WTC11 (cell line): ENCODE measurements around the gene CADM2. TPM values are rescaled to one million over a fixed set of nuclear protein-coding genes. Genes with fewer than 3 reads are reported as not detected.

Source experiments
- ATAC-seq: fragments of 200-7000 bp; cut with Tn5 transposase; 2 replicates; pipeline ENCODE4 v1.10.0; 2021; ENCODE audit warnings: mild to moderate bottlenecking, moderate library complexity
- CTCF ChIA-PET: fragments of 300-600 bp; sonication (Branson Sonifier 250); formaldehyde crosslinking; loops from one replicate; lab custom pipeline; 2021; ENCODE audit warnings: antibody characterized with exemption; lab: Charles Lee
- POLR2A ChIA-PET: fragments of 350-600 bp; sonication (Branson Sonifier 250); formaldehyde crosslinking; loops from one replicate; lab custom pipeline; 2021; ENCODE audit warnings: antibody characterized with exemption; lab: Charles Lee
- DNase-seq: peaks from one replicate; pipeline ENCODE4 v3.0.0; 2021; ENCODE audit warnings: low spot score
- H3K27ac Mint-ChIP-seq: 2 replicates; pipeline ENCODE4 v1.8.0; 2021; ENCODE audit warnings: mixed read lengths
- H3K27me3 Mint-ChIP-seq: 2 replicates; pipeline ENCODE4 v1.8.0; 2021; ENCODE audit warnings: low read depth, mild to moderate bottlenecking, moderate library complexity, mixed read lengths
- H3K36me3 Mint-ChIP-seq: 2 replicates; pipeline ENCODE4 v1.8.0; 2021; ENCODE audit warnings: mixed read lengths
- H3K4me1 Mint-ChIP-seq: 2 replicates; pipeline ENCODE4 v1.8.0; 2022; ENCODE audit warnings: mixed read lengths
- H3K4me3 Mint-ChIP-seq: 2 replicates; pipeline ENCODE4 v1.8.0; 2021; ENCODE audit warnings: mild to moderate bottlenecking, moderate library complexity, mixed read lengths
- H3K9me3 Mint-ChIP-seq: 2 replicates; pipeline ENCODE4 v1.8.0; 2021; ENCODE audit warnings: mixed read lengths
- CBFB ChIP-seq: sonication (generic); formaldehyde crosslinking; IDR thresholded peaks from 2 replicates; pipeline ENCODE4 v1.8.1; 2022; ENCODE audit warnings: mild to moderate bottlenecking, low read depth, missing genetic modification reagents
- CREB1 ChIP-seq: sonication (generic); formaldehyde crosslinking; IDR thresholded peaks from 2 replicates; pipeline ENCODE4 v1.8.0; 2023; ENCODE audit warnings: mild to moderate bottlenecking, missing genetic modification reagents
- ELF4 ChIP-seq: sonication (generic); formaldehyde crosslinking; IDR thresholded peaks from 2 replicates; pipeline ENCODE4 v1.8.1; 2022; ENCODE audit warnings: low read depth, mild to moderate bottlenecking, moderate library complexity, missing genetic modification reagents
- ESRRA ChIP-seq: sonication (generic); formaldehyde crosslinking; IDR thresholded peaks from 2 replicates; pipeline ENCODE4 v1.8.1; 2022; ENCODE audit warnings: mild to moderate bottlenecking, missing genetic modification reagents, borderline replicate concordance
- ETV6 ChIP-seq: sonication (generic); formaldehyde crosslinking; IDR thresholded peaks from 2 replicates; pipeline ENCODE4 v1.8.1; 2022; ENCODE audit warnings: mild to moderate bottlenecking, missing genetic modification reagents
- FOXP1 ChIP-seq: sonication (generic); formaldehyde crosslinking; IDR thresholded peaks from 2 replicates; pipeline ENCODE4 v1.8.0; 2022; ENCODE audit warnings: missing genetic modification reagents, mild to moderate bottlenecking, moderate library complexity, borderline replicate concordance
- NFATC4 ChIP-seq: fragments of 250-450 bp; sonication (Bioruptor Pico); IDR thresholded peaks from 2 replicates; pipeline ENCODE4 v1.9.0; 2021; ENCODE audit warnings: mild to moderate bottlenecking
- NFE2L1 ChIP-seq: sonication (generic); formaldehyde crosslinking; IDR thresholded peaks from 2 replicates; pipeline ENCODE4 v1.8.1; 2023; ENCODE audit warnings: missing genetic modification reagents
- NR2C2 ChIP-seq: sonication (generic); formaldehyde crosslinking; IDR thresholded peaks from 2 replicates; pipeline ENCODE4 v1.8.0; 2022; ENCODE audit warnings: mild to moderate bottlenecking, missing genetic modification reagents
- OVOL2 ChIP-seq: fragments of 250-450 bp; sonication (Bioruptor Pico); IDR thresholded peaks from 2 replicates; pipeline ENCODE4 v1.9.0; 2021; ENCODE audit warnings: mild to moderate bottlenecking, borderline replicate concordance
- PRRX2 ChIP-seq: fragments of 250-450 bp; sonication (Bioruptor Pico); IDR thresholded peaks from 2 replicates; pipeline ENCODE4 v1.8.0; 2021; ENCODE audit warnings: mild to moderate bottlenecking
- RELA ChIP-seq: sonication (generic); formaldehyde crosslinking; IDR thresholded peaks from 2 replicates; pipeline ENCODE4 v1.8.1; 2022; ENCODE audit warnings: missing genetic modification reagents, mild to moderate bottlenecking, borderline replicate concordance
- TP53 ChIP-seq: sonication (generic); formaldehyde crosslinking; IDR thresholded peaks from 2 replicates; pipeline ENCODE4 v1.8.1; 2023; ENCODE audit warnings: mild to moderate bottlenecking, missing genetic modification reagents
- ZNF121 ChIP-seq: sonication (generic); formaldehyde crosslinking; IDR thresholded peaks from 2 replicates; pipeline ENCODE4 v1.8.0; 2023; ENCODE audit warnings: missing genetic modification reagents
- ZNF416 ChIP-seq: fragments of 250-450 bp; sonication (Bioruptor Pico); IDR thresholded peaks from 2 replicates; pipeline ENCODE4 v1.9.0; 2021; ENCODE audit warnings: mild to moderate bottlenecking, inconsistent platforms
- ZNF671 ChIP-seq: fragments of 250-450 bp; sonication (Bioruptor Pico); IDR thresholded peaks from 2 replicates; pipeline ENCODE4 v1.8.0; 2021; ENCODE audit warnings: mild to moderate bottlenecking
- total RNA-seq: library from RNA; stranded (reverse); gene quantifications from 3 replicates; pipeline ENCODE4 v1.2.3, GENCODE V29; 2021
- TF ChIP-seq, protein P1 (sequence below): sonication (generic); formaldehyde crosslinking; IDR thresholded peaks from 2 replicates; pipeline ENCODE4 v1.8.1; 2023; ENCODE audit warnings: mild to moderate bottlenecking, missing genetic modification reagents, moderate library complexity
- TF ChIP-seq, protein P2 (sequence below): sonication (generic); formaldehyde crosslinking; IDR thresholded peaks from 2 replicates; pipeline ENCODE4 v1.8.0; 2023; ENCODE audit warnings: missing genetic modification reagents, mild to moderate bottlenecking, borderline replicate concordance
- TF ChIP-seq, protein P3 (sequence below): fragments of 250-450 bp; sonication (Bioruptor Pico); IDR thresholded peaks from 2 replicates; pipeline ENCODE4 v1.9.0; 2021; ENCODE audit warnings: mild to moderate bottlenecking
- TF ChIP-seq, protein P4 (sequence below): sonication (generic); formaldehyde crosslinking; conservative IDR thresholded peaks from 2 replicates; pipeline ENCODE4 v1.8.1; 2023; ENCODE audit warnings: mild to moderate bottlenecking, low read depth, missing genetic modification reagents, moderate library complexity

Gene CADM2
- total RNA-seq, 1 experiment from 2014 or later: 18.8 TPM

DNA sequence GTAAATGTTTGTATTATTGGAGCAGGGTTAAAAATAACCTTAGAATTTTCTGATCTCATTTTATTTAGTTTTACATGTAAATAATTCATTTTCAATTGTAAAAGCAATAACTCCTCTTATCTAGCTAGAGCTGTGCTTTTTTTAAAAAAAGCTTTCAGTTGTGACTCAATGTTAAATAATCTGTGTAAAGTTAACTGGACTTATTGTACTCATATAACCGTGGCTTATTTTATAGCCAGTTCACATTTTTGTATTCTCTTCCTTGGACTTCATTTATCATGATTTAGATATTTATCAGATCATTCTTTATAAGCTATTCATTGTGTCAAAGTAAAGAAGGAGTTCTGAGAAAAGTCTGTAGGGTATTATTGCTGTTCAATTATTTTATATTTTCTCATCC lies 435.6 kb downstream of the CADM2 start:
- Mint-ChIP-seq H3K9me3 (peaks cover 8% of the 10 kb centered on the region), H3K4me1 (peaks cover 9% of the 10 kb centered on the region), H3K36me3 (no peaks in the 10 kb centered on the region), H3K27ac (no peak overlapping the region), H3K4me3 (no peak overlapping the region), H3K27me3 (no peaks in the 10 kb centered on the region)
- ATAC-seq (no peak), DNase-seq (no peak)
- no peak for TF ChIP-seq CBFB (CRISPR knock-in tag)
- TF ChIP-seq ZNF416 (CRISPR knock-in tag): no peak
- no peak for TF ChIP-seq ESRRA (CRISPR knock-in tag)
- no peak for TF ChIP-seq ZNF671 (CRISPR knock-in tag)
- TF ChIP-seq NFE2L1 (CRISPR knock-in tag): no peak
- no peak for TF ChIP-seq PRRX2
- ChIA-PET POLR2A (no interaction called here), CTCF (no interaction called here)

DNA sequence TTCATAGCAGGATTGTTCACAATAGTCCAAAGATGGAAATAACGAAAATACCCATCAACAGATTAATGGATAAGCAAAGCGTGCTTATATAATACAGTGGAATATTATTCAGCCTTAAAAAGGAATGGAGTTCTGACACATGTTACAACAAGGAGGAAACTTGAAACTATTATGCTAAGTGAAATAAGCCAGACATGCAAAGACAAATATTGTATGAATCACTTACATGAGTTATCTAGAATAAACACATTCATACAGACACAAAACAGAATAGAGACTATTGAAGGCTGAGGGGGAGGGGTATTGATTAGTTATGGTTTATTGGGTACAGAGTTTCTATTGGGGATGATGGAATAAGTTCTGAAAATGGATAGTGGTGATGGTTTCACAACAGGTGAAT lies 438.6 kb downstream of the CADM2 start:
- Mint-ChIP-seq H3K36me3 (no peaks in the 10 kb centered on the region), H3K9me3 (peaks cover 8% of the 10 kb centered on the region), H3K27me3 (no peaks in the 10 kb centered on the region), H3K4me1 (no peaks in the 10 kb centered on the region), H3K4me3 (no peak overlapping the region)
- ChIA-PET POLR2A (no interaction called here), CTCF (no interaction called here)
- no peak for TF ChIP-seq NFATC4 (CRISPR knock-in tag)
- TF ChIP-seq CREB1 (CRISPR knock-in tag): no peak
- TF ChIP-seq OVOL2 (CRISPR knock-in tag): no peak
- no peak for TF ChIP-seq ETV6
- no peak for TF ChIP-seq FOXP1
- no peak for TF ChIP-seq NR2C2 (CRISPR knock-in tag)
- no peak for TF ChIP-seq TP53 (CRISPR knock-in tag)
- TF ChIP-seq ZNF121: no peak
- TF ChIP-seq ELF4 (CRISPR knock-in tag): no peak
- TF ChIP-seq, protein P1, sequence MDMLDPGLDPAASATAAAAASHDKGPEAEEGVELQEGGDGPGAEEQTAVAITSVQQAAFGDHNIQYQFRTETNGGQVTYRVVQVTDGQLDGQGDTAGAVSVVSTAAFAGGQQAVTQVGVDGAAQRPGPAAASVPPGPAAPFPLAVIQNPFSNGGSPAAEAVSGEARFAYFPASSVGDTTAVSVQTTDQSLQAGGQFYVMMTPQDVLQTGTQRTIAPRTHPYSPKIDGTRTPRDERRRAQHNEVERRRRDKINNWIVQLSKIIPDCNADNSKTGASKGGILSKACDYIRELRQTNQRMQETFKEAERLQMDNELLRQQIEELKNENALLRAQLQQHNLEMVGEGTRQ (CRISPR knock-in tag): no peak
- TF ChIP-seq, protein P2, sequence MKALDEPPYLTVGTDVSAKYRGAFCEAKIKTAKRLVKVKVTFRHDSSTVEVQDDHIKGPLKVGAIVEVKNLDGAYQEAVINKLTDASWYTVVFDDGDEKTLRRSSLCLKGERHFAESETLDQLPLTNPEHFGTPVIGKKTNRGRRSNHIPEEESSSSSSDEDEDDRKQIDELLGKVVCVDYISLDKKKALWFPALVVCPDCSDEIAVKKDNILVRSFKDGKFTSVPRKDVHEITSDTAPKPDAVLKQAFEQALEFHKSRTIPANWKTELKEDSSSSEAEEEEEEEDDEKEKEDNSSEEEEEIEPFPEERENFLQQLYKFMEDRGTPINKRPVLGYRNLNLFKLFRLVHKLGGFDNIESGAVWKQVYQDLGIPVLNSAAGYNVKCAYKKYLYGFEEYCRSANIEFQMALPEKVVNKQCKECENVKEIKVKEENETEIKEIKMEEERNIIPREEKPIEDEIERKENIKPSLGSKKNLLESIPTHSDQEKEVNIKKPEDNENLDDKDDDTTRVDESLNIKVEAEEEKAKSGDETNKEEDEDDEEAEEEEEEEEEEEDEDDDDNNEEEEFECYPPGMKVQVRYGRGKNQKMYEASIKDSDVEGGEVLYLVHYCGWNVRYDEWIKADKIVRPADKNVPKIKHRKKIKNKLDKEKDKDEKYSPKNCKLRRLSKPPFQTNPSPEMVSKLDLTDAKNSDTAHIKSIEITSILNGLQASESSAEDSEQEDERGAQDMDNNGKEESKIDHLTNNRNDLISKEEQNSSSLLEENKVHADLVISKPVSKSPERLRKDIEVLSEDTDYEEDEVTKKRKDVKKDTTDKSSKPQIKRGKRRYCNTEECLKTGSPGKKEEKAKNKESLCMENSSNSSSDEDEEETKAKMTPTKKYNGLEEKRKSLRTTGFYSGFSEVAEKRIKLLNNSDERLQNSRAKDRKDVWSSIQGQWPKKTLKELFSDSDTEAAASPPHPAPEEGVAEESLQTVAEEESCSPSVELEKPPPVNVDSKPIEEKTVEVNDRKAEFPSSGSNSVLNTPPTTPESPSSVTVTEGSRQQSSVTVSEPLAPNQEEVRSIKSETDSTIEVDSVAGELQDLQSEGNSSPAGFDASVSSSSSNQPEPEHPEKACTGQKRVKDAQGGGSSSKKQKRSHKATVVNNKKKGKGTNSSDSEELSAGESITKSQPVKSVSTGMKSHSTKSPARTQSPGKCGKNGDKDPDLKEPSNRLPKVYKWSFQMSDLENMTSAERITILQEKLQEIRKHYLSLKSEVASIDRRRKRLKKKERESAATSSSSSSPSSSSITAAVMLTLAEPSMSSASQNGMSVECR (CRISPR knock-in tag): no peak
- TF ChIP-seq, all 79 proteins: peak for 0
- DNase-seq: no peak
- ATAC-seq: no peak
- H3K27ac Mint-ChIP-seq: no peak overlapping the region

DNA sequence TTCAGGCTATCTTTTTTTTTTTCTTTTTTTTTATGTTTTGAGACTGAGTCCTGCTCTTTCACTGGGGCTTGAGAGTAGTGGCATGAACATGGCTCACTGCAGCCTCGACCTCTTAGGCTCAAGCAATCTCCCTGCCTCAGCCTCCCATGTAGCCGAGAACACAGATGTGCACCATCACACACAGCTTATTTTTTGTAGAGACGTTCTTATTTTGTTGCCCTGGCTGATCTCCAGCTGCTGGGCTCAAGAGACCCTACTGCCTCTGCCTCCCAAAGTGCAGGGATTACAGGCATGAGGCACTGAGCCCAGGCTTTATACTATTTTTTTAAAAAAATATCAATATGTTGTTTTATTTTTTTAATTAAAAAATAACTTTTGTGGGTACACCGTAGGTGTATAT lies 467.3 kb downstream of the CADM2 start:
- ATAC-seq (no peak), DNase-seq (no peak)
- TF ChIP-seq, protein P3, sequence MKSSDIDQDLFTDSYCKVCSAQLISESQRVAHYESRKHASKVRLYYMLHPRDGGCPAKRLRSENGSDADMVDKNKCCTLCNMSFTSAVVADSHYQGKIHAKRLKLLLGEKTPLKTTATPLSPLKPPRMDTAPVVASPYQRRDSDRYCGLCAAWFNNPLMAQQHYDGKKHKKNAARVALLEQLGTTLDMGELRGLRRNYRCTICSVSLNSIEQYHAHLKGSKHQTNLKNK (CRISPR knock-in tag): no peak
- no peak for TF ChIP-seq RELA (CRISPR knock-in tag)
- TF ChIP-seq, protein P4, sequence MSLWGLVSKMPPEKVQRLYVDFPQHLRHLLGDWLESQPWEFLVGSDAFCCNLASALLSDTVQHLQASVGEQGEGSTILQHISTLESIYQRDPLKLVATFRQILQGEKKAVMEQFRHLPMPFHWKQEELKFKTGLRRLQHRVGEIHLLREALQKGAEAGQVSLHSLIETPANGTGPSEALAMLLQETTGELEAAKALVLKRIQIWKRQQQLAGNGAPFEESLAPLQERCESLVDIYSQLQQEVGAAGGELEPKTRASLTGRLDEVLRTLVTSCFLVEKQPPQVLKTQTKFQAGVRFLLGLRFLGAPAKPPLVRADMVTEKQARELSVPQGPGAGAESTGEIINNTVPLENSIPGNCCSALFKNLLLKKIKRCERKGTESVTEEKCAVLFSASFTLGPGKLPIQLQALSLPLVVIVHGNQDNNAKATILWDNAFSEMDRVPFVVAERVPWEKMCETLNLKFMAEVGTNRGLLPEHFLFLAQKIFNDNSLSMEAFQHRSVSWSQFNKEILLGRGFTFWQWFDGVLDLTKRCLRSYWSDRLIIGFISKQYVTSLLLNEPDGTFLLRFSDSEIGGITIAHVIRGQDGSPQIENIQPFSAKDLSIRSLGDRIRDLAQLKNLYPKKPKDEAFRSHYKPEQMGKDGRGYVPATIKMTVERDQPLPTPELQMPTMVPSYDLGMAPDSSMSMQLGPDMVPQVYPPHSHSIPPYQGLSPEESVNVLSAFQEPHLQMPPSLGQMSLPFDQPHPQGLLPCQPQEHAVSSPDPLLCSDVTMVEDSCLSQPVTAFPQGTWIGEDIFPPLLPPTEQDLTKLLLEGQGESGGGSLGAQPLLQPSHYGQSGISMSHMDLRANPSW (CRISPR knock-in tag): no peak
- H3K27me3 Mint-ChIP-seq: no peaks in the 10 kb centered on the region
- ChIA-PET POLR2A (no interaction called here), CTCF (no interaction called here)
- peaks cover 13% of the 10 kb centered on the region for H3K9me3 Mint-ChIP-seq
- H3K4me3 Mint-ChIP-seq: no peak overlapping the region
- no peaks in the 10 kb centered on the region for H3K4me1 Mint-ChIP-seq
- H3K27ac Mint-ChIP-seq: no peak overlapping the region
- no peaks in the 10 kb centered on the region for H3K36me3 Mint-ChIP-seq
